LoVo (cell line): ENCODE measurements around the gene POLR3B.
A peak's percentile ranks its signal among the peaks of the same experiment; 100 is the strongest.

Experiments used
- DNase-seq: peaks from one replicate; pipeline ENCODE4 v3.0.0-alpha.2; 2016; ENCODE audit warnings: low spot score

Gene POLR3B

GRCh38 chr12:106415134-106415533 lies 57.6 kb downstream of the POLR3B start:
- DNase-seq = peak; percentile 20

GRCh38 chr12:106416273-106416672 lies 58.7 kb downstream of the POLR3B start:
- no peak for DNase-seq

DNA sequence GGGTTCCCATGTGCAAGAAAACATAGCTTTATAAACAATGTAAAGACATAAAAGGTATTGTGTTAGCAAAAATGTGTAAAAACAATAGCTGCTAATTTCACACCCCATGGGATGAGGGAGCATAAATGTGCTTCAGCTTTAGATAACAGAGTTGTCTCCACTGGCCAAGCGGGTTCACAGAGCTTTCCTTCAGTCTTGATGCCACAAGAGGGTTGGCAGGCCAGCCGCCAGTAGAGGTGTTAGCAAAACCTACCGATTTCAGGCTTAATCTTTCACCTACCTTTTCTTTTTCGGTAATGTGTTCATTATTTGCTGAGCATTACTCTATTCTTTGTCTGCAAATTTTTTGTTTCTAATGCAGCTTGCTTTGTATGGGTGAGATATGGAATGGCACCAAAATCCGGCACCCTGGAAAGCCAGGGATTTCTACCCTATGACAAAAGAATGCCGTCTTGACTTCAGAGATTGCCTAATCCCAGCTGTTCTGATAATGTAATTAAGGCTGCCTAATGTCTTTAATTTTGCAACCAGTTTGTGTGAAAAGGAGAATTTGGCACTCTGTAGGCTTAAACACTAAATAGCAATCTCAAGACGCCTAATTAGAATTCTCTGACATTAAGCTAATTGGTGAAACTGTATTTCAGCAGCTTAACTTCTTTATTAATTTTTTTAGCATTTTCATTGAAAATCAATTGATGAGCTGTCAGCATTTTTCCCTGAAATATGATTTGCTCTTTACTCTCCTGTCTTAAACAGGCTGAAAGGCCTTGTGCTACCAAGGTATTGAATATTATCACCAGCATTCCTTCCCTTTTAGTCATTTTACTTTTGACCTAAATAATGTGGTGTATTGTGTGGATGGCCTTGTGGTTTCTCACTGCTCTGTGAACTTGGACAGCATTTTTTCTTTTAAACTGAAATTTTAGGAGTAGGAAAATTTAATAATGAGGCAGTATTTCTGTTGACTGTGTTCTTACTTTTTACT lies 60.7 kb downstream of the POLR3B start:
- peak; percentile 71 for DNase-seq

- DNase-seq = no peak
Observed at GRCh38 chr12:106418970-106419369, 61.4 kb downstream of the POLR3B start.

- DNase-seq = no peak
Observed at GRCh38 chr12:106423291-106423690, 65.7 kb downstream of the POLR3B start.

DNA sequence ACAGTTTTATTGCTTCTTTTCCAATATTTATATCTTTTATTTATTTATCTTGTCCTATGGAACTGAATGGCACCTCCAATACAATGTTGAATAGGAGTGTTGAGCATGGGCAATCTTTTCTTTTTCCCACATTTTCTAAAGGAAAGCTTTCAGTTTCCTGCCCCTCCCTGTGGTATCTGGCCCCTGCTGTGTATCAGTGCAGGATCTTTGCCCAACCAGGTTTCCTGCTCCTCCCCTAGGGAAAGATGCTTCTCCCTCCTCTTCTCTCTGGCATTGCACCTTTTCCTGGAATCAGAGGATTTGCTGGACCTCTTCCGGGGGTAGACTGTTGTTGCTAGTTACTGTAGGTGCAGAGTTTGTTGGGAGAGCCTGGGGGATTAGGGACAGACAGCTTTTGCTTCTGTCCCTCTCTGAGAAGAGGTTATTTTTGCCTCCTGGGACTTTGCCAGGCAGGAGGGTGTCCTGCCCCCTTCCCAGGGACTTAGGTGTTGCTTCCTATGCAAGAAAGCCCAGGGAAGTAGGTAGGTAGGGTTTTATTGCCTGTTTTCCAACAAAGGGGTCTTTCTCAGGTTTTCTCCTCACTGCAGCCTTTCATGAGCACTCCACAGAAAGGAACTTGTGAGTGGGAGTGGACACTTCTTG lies 67.6 kb downstream of the POLR3B start:
- DNase-seq = no peak

DNA sequence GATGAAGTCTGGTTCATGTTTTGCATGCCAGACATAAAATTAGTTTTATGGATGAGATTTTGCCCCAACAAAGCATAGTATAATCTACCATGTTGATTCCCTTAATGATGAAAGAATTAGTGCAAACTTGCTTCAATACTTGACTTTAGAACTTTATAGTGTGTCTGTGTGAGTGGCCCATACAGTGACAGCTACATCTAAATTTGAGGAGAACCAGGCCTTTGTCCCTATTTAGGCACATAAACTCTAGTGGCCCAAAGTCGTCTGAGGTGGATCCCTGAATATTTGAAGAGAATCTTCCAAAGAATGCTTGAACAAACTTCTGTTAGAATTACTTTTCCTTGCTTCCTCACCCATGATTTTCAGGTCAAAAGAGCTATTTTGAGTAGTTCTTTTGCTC lies 70.4 kb downstream of the POLR3B start:
- DNase-seq = no peak

DNA sequence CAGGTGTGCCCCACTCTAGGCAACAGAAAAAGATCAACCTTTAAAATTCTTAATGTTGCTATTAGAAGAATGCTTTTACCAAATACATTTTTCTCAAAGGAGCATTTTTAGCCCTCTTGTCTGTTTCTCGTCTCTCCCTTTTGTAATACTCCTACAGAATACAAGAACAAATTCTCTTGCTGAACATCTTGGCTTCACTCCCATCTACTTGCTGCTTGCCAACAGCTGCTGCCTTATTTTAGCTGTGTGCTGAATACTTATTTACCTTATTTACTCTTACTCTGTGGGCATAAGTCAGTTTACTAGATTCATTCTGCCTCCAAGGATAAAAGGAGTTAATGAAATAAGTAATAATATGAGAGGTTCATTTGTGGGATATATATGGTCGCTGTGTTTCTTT lies 70.8 kb downstream of the POLR3B start:
- DNase-seq = no peak

DNA sequence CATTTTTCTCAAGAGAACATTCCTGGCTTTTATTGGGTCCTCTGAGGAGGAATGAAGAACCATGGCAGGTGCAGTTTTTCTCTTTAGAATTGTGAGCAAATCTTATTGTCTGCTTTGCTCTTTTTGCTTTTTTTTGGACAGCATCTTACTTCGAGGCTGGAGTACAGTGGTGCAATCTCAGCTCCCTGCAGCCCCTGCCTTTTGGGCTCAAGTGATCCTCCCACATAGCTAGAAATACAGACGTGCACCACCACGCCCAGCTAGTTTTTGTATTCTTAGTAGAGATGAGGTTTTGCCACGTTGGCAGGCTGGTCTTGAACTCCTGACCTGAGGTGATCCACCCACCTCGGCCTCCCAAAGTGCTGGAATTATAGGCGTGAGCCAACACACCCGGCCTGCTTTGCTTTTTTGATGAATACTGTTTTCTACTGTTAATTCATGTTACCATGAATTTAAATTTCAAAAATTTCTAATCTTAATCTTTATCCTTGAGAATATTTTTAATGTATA lies 71.5 kb downstream of the POLR3B start:
- no peak for DNase-seq

DNA sequence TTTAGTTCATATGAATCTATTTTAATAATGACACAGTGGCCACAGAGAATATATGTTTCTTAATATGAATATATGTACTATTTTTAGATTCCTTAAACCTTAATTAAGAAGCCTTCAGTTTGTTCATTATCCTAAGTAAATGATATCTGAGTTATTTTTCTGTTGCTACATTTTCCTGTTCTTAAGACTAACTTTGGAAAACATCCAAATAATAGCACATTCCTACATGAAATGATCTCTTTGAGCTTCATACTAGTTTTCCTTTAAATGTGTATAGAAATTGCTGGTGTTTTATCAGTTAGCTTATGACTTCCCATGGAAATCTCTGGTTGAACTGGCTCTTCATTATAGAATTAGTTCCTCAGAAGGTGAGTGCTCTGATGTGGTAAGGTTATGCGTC lies 72.1 kb downstream of the POLR3B start:
- DNase-seq = no peak

- no peak for DNase-seq
Observed at GRCh38 chr12:106431839-106432411, 74.4 kb downstream of the POLR3B start.

DNA sequence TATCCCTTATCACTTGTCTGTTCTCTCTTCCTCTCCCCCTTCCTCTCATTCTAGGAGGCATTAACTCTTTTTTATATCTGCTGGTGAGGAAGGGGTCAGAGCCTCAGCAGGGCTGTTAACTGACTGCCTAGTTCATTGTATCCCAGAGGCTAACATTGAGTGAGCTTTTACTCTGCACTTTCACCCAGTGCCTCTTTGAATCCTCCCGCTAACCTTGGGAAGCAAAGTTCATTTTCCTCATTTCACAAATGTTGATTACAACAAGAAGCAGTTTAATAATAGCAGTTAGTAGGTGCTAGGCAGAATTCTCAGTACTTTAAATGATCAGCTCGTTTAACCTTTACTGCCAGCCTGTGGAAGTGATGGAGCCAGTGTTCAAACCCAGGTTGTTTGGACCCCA lies 75.5 kb downstream of the POLR3B start:
- no peak for DNase-seq

DNA sequence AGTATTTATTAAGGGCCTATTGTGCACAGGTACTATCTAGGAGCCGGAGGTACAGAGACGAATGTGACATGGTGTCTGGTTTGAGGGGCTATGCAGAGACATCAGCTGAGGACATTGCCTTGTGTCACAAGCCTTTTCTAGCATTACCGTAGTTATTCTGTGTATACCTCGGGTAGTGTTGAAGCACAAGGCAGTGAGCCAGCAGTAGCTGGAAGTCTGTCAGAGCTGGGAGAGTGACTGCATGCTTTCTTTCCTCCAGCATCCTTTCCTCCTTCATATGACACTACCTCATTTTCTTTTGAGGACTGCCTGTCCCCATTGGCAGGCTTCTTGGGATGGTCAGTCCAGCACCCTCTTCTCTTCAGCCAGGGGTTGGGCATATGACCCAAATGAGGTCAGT lies 77.0 kb downstream of the POLR3B start:
- DNase-seq = no peak

DNA sequence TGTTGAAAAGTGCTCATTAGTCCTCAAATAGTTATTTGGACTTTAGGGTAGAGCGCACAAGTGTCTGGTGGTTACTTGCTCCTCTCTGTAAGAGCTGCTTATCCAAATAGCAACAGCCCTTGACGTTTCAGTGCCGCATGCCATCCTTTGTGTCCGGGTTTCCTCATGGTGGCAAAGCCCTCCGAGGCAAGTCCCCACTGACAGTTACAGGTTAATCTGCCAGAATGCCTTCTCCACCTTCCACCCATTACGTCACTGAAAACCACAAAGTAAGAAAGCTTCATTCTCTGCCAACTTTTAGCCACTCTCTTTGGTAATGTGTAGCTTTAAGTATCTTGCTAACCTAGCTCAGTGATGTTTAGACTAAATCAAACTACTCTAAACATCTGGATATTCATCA lies 78.6 kb downstream of the POLR3B start:
- DNase-seq = no peak

- DNase-seq = no peak
Observed at GRCh38 chr12:106442575-106442974, 85.0 kb downstream of the POLR3B start.

GRCh38 chr12:106445053-106445452 lies 87.5 kb downstream of the POLR3B start:
- no peak for DNase-seq

- no peak for DNase-seq
Observed at GRCh38 chr12:106445959-106446358, 88.4 kb downstream of the POLR3B start.

DNA sequence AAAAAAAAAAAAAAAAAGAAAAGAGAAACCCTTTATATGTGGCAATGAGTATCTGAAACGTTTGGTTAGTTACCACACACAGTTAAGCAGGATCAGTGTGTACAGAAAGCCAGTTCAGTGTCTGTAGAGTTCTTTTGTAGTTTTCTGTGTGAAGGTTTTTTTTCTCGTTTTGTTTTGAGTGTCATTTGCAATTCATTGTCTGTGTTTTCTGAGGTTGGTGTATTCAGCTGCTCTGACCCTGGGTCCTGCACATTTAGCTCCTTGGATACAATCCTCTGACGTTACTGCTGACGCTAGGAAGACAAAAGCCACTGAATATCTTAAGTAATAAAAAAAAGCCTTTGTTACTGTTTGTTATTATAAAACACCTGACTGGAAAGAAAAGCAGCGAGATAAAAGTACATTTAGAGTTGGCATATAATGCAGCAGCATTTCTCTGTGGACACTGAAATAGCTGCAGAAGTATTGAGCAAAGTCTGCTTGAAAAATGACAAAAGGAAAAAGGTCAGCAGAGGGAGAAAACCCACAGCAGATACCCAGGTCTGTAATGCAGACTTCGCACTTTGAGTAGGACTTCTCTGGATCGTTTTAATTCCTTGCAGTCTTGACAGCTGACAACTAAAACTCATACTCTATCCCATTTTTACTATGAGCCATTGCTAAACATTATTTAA lies 89.0 kb downstream of the POLR3B start:
- no peak for DNase-seq

- no peak for DNase-seq
Observed at GRCh38 chr12:106452309-106452708, 94.8 kb downstream of the POLR3B start.

DNA sequence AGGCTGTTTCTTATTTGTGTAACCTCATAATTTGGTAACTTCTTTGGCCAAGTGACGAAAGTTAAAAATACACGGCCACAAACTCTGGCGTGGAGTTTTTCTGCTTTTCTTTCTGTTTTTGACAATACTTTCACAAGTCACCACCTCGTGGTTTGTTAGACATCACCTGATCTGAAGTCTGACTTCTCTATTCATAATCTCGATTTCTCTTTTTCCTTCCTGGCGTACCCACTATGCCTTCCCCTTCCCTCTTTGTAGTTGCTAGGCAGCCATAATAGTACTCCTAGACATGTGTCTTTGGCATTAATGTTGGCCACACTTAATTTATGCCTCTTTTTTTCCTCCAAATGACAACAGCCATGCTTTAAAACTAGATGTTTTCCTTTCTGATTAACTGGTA lies 97.6 kb downstream of the POLR3B start:
- no peak for DNase-seq

DNA sequence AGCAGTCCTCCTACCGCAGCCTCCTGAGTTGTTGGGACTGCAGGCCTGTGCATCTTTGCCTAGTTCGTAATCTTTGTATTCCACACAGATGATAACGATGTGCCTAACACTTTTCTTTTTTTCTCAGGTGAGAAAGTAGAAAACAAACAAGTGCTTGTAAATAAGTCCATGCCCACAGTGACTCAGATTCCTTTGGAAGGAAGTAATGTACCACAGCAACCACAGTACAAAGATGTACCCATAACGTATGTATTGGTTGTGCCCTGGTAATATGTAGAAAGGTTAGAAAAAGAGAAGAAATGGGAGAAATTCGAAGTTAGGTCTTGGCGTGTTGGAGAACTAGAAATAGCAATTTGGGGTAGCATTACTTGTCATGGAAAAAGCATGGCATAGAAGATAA lies 101.6 kb downstream of the POLR3B start:
- DNase-seq = no peak

DNA sequence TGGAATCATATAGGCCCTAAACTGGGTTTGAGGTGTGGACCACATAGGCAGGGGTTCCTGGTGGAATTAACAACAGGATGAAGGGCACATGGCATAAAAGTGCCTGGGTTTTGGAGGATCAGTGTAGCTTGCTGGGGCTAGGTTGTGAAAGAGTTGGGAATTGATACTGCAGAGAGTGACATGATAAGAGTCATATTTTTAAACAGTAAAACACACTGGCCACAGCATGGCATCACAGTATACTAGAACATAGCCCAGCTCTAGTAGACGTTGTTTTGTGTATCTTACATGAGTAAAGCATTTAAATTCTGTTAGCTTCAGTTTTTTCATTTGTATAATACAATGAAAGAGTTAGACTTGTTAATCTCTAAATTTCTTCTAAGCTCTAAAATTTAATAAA lies 102.0 kb downstream of the POLR3B start:
- DNase-seq = no peak
